ENCODE results near the gene MTRF1L. TPM values are rescaled to one million over a fixed set of nuclear protein-coding genes. Genes with fewer than 3 reads are reported as not detected.
A peak's percentile ranks its signal among the peaks of the same experiment; 100 is the strongest.

MTRF1L gene, protein sequence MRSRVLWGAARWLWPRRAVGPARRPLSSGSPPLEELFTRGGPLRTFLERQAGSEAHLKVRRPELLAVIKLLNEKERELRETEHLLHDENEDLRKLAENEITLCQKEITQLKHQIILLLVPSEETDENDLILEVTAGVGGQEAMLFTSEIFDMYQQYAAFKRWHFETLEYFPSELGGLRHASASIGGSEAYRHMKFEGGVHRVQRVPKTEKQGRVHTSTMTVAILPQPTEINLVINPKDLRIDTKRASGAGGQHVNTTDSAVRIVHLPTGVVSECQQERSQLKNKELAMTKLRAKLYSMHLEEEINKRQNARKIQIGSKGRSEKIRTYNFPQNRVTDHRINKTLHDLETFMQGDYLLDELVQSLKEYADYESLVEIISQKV
- total RNA-seq = 10 to 100 TPM; 17.2 to 56.4 (median 28.2) TPM
- polyA plus RNA-seq = 10 to 100 TPM in 2 of 3 donors, 1 to 10 TPM in 1; 9.6 to 20.0 (median 10.4) TPM
- long read RNA-seq, donor 1, partial matches to known transcripts = 0 of 6 reads
- long read RNA-seq, donor 1, other reads (novel, unspliced or antisense) = 0 of 6 reads
- long read RNA-seq, donor 2, partial matches to known transcripts = 0 of 4 reads
- long read RNA-seq, donor 2, other reads (novel, unspliced or antisense) = 0 of 4 reads

DNA sequence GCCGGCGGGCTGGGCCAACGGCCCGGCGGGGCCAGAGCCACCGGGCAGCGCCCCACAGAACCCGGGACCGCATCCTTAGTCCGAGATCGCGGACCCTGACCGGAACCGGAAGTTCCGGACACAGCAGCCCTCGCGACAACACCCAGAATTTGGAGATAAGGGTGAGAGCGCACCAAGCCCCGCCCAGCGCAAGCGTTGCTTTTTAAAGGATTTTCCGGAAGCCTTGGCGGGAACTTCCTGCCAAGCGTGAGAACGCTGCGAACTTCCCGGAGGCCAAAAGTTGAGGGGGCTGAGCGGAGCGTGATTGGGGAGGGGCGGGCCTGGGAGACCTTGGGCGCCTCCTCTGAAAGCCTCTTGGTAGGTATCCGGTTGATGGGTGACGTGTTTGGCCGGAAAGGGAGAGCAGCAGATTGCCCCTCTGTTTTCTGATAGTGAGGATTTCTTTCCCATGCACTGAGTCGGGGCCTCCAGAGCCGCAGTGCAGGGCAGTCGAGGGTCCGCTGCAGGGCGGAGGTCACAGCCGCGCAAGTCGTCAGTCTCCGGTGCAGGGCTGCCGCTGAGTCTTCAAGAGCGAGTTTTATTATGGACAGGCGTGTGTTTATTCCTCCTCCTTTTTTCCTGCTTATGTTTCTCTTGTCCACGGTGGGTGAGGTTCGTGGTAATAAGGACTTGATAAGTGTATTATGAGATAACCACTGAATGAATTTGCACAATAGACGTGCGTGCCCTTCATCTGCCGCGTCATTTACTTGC is at the start of gene MTRF1L:
MTRF1L (minus strand) TSS at position 97 of the 753 bp plus-strand sequence; CDS start at position 73, 24 bp downstream.
- TF ChIP-seq POLR2AphosphoS5 (IDR thresholded peaks at IDR 0.05) (peak; percentile 91 to 92 (median 92)), POLR2A (IDR thresholded peaks at IDR 0.05) (peak in 2 of 3 donors; percentile 33 to 50), CTCF (IDR thresholded peaks at IDR 0.05 in 8 of 11, conservative IDR thresholded peaks at IDR 0.05 in 3 of 11) (peak in 3 of 11 experiments; percentile 26 to 49 (median 26))
- peak; percentile 97 for DNase-seq
- no peaks in the 10 kb centered on the region for H3K9me3 ChIP-seq
- peak within 1 kb of the TSS; percentile 84 to 93 (median 90) for H3K27ac ChIP-seq
- 0 to 1% (median 0%) methylated on average over 40 to 52 of the region's 52 CpGs for WGBS, 5 donors
- peaks cover 21 to 64% (median 48%) of the 10 kb centered on the region in 6 donors for H3K4me1 ChIP-seq
- peak within 1 kb of the TSS; percentile 59 to 80 (median 70) for H3K4me3 ChIP-seq
- peaks cover 0 to 23% (median 5%) of the 10 kb centered on the region in 6 donors for H3K36me3 ChIP-seq
- intact Hi-C loops (cut with DNase I; ENCODE audit: low total_unique reads) = no loop called here
- no peaks in the 10 kb centered on the region for H3K27me3 ChIP-seq (replicated peaks in 1 of 7)

- no peaks in the 10 kb centered on the region for H3K4me1 ChIP-seq
- DNase-seq = no peak
- H3K36me3 ChIP-seq = no peaks in the 10 kb centered on the region
- intact Hi-C loops (cut with DNase I; ENCODE audit: low total_unique reads) = no loop called here
- H3K4me3 ChIP-seq = no peak overlapping the region
- no peak for TF ChIP-seq CTCF (IDR thresholded peaks at IDR 0.05 in 8 of 11, conservative IDR thresholded peaks at IDR 0.05 in 3 of 11)
- no peak for TF ChIP-seq POLR2AphosphoS5 (IDR thresholded peaks at IDR 0.05)
- no peak for TF ChIP-seq POLR2A (IDR thresholded peaks at IDR 0.05)
- H3K9me3 ChIP-seq = no peaks in the 10 kb centered on the region
- H3K27ac ChIP-seq = no peak overlapping the region
- H3K27me3 ChIP-seq (replicated peaks in 1 of 7) = no peaks in the 10 kb centered on the region
Observed at GRCh38 chr6:153051801-153052200, 49.3 kb upstream of the MTRF1L start.

DNA sequence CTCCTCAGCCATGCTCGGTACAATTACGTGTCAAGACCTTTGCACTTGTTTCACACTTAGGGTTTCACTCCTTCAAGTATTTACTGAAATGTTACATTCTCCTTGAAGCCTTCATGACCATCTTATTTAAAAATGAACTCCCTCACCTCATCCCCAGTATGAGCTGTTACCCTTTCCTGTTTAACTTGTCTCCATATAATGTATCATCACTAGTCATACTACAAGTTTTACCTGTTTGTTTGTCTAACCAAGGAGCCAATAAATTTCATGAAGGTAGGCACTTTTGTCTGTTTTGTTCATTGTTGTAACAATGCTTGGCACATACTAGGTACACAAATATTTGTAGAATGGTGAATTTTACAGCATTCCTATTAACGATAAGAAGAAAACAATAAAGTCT is 46.1 kb upstream of the MTRF1L start:
- Histone ChIP-seq H3K36me3 (no peaks in the 10 kb centered on the region), H3K27me3 (replicated peaks in 1 of 7) (no peaks in the 10 kb centered on the region), H3K4me3 (no peak overlapping the region), H3K4me1 (no peaks in the 10 kb centered on the region), H3K27ac (no peak overlapping the region), H3K9me3 (no peaks in the 10 kb centered on the region)
- 91 to 99% (median 92%) methylated on average over 3 of the region's 3 CpGs for WGBS, 5 donors
- TF ChIP-seq POLR2AphosphoS5 (IDR thresholded peaks at IDR 0.05) (no peak), CTCF (IDR thresholded peaks at IDR 0.05 in 8 of 11, conservative IDR thresholded peaks at IDR 0.05 in 3 of 11) (no peak), POLR2A (IDR thresholded peaks at IDR 0.05) (no peak)
- no peak for DNase-seq
- intact Hi-C loops (cut with DNase I; ENCODE audit: low total_unique reads) = no loop called here

All from spleen (tissue), 13 donors.